Mononuclear cell (primary cell): ENCODE measurements around the gene SGSM2. TPM values are rescaled to one million over a fixed set of nuclear protein-coding genes. Genes with fewer than 3 reads are reported as not detected.

Source experiments
- H3K27me3 ChIP-seq: 2 replicates; pipeline ENCODE4 v1.6.0; 2011; ENCODE audit warnings: low read length, control low read depth; ENCODE audit not compliant: insufficient read depth
- H3K4me1 ChIP-seq: 2 replicates; pipeline ENCODE4 v1.5.1; 2011; ENCODE audit warnings: mild to moderate bottlenecking, low read length, control low read depth; ENCODE audit not compliant: insufficient read depth
- H3K4me3 ChIP-seq: 2 replicates; pipeline ENCODE4 v1.5.1; 2011; ENCODE audit warnings: mild to moderate bottlenecking, low read length, moderate library complexity
- H3K9me3 ChIP-seq: 2 replicates; pipeline ENCODE4 v1.5.1; 2011; ENCODE audit warnings: low read depth, mild to moderate bottlenecking, control low read depth, low read length
- total RNA-seq: library from RNA; depleted of rRNA; stranded (reverse); fragments of >200 nt; gene quantifications from one replicate; pipeline ENCODE4 v1.2.3, GENCODE V29; 2012

SGSM2 gene
- total RNA-seq, 1 donor: 52.9 TPM

DNA sequence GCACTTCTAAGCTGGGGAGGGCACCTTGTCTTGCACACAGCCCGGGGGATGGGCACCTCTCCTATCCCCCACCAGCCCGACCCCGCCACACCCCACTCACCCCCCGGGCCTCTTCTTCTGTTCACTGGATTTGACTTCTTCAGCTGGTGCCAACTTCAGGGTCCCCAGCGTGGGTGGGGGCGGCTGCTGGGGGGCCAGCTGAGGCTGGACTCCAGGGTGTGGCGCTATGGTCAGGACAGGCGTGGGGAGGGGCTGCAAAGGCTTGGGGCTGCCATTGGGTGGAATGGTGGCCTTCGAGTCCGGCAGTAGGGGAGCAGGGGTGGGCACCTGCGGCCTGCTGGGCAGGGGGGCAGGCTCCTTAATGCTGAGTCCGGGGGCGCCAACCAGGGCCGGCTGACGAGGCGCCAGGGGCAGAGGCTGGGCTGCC lies 57.5 kb downstream of the SGSM2 start:
- Histone ChIP-seq H3K27me3 (no peaks in the 10 kb centered on the region), H3K4me1 (peaks cover 78% of the 10 kb centered on the region), H3K9me3 (no peaks in the 10 kb centered on the region), H3K4me3 (no peak overlapping the region)

DNA sequence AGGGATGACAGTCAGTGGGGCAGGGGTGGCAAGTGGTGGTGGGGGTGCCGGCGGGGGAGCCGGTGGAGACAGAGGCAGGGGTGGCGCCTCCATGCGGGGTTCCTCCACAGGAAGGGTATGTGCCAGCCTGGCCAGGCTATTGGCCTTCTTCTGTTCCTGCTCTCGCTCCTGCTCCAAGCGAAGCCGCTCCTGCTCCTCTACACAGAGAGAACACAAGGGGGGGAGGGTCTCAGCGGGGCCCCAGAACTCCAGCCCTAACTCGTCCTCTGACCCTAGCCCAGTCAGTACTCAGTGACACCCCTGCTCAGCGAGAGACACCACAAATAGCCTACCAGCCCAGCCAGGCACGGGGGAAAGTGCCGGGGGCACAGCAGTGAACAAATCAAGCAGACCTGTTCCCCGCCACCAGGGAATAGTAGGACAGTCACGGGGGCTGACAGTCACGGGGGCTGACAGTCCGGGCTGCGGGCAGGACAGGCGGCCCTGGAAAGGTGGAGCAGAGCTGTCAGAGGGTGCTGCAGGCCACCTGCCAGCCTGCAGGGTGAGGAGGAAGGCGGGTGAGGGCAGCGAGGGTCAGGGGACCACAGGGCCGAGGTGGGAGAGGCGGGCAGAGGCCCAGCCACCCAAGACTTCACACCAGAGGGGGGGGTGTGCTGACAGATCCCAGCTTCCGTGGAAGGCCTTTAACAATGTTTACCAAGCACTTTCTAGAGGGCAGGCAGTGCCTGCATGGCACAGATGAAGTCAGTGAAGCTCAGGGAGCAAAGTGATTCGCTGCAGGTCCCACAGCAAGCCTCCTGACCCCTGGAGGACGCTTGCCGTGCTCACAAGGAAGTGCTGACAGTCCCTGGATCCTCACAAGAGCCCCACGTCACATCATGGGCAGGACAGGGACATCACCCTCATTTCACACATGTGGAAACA lies 58.2 kb downstream of the SGSM2 start:
- Histone ChIP-seq H3K4me3 (no peak overlapping the region), H3K4me1 (peaks cover 73% of the 10 kb centered on the region), H3K27me3 (no peaks in the 10 kb centered on the region), H3K9me3 (no peaks in the 10 kb centered on the region)

DNA sequence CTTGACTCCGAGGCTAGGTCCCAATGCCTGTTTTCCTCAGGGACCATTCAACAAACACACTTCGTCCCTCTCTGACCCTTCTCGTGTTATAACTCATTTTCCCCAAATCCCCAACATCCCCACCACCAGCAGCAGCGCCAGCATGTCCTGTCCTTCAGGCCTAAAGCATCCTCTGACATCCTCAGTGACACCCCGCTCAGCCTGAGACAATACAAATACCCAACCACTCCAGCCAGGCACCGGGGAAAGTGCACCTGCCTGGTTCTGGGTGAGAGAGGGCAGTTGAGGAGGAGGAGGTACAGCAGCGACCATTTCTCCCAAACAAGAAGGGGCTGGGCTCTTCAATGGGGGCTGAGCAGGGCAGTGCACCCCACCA lies 58.9 kb downstream of the SGSM2 start:
- H3K4me3 ChIP-seq: peak overlapping the region; percentile 24
- H3K4me1 ChIP-seq: peaks cover 66% of the 10 kb centered on the region
- no peaks in the 10 kb centered on the region for H3K27me3 ChIP-seq
- no peaks in the 10 kb centered on the region for H3K9me3 ChIP-seq

DNA sequence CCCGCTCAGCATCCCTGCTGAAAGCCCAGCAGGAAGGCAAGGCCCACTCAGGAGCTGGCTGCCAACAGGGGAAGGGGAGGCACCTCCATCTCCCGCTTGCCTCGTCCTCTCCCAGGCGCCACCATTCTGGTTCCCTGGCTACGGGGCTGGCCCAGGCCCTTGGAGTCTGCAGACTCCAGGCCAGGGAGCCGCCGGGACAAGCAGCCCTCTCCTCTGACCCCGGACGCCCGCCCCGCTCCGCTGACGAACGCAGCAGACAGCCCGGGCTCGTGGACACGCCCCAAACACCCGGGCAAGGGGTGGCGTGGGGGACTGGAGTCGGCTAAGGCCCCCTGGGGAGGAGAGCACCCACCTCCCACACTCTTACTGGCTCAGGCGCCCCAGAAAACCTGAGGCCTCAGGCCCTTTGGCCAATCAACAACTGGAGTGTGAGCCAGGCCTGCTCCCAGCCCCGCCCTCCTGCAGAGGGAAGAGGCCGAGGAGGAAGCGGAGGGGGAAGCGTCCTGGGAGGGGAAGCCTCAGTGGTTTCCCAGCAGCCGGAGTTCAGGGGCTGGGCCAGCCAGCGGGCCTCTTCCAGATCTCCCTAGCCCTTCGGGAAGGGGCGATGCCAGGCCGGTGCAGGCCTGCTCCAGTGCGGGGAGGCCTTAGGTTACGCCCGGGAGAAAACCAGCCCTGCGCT lies 59.4 kb downstream of the SGSM2 start:
- H3K9me3 ChIP-seq: no peaks in the 10 kb centered on the region
- H3K4me3 ChIP-seq: peak overlapping the region; percentile 24
- H3K4me1 ChIP-seq: peaks cover 61% of the 10 kb centered on the region
- H3K27me3 ChIP-seq: no peaks in the 10 kb centered on the region

DNA sequence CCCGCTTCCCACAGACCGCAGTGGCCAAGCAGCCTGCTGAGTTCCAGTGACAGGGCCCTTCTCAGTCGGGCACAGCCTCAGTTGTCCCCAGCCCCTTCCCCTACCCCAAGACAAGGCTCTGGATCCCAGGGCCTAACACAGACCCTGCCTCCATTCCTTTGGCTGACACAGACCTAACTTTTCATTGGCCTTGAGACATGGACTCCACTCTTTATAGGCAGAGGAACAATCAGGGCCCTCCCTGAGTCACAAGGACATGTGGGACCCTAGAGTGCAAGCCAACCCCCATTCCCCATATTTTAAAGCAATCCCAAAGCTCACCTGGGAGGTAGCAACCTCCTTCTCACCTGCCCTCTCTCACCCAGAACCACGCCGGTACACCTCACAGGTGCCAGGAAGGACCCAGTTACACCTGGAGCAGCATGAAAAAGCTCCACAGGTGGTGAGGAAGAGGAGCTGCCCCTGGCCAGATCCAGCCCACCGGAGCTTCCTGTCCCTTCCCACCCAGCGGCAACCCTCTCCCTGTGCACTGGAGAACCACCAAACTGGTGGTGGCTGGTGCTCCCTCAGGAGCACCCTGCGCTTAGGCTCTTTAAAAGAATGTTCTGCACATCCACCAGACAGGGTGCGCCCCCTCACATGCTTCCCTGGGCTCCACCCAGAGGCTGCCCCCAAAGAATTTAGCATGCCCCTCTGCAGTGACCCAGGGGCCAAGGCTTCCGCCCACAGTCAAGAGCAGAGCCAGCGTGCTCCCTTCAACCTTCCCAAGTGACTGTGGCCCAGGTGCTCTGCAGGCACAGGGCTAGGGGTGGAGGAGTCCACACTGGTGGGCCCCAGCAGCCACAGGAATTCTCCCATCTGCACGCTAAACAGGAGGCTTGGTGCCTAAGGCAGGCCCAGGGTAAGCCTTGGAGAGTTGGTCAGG lies 60.2 kb downstream of the SGSM2 start:
- no peaks in the 10 kb centered on the region for H3K27me3 ChIP-seq
- H3K9me3 ChIP-seq: no peaks in the 10 kb centered on the region
- peaks cover 58% of the 10 kb centered on the region for H3K4me1 ChIP-seq
- peak overlapping the region; percentile 24 for H3K4me3 ChIP-seq

DNA sequence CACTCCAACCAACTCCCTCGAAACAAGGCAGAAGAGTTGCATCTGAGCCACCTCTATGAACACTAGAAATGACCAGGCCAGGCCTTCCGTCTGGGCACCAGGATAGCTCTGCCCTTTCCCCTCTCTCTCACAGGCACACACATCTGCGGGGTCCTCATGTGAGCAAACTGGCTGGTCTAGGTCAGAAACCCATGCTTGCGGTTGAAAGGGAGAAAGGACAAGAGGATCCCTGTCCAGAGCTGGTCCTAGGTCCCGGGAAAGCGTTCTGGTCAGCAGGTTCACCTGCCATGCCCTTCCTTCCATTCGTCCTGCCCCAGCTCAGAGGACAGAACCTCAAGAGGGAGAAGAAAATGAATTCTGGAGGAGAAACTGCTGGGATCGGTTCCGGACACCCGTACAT lies 60.9 kb downstream of the SGSM2 start:
- Histone ChIP-seq H3K4me3 (no peak overlapping the region), H3K27me3 (no peaks in the 10 kb centered on the region), H3K4me1 (peaks cover 65% of the 10 kb centered on the region), H3K9me3 (no peaks in the 10 kb centered on the region)

DNA sequence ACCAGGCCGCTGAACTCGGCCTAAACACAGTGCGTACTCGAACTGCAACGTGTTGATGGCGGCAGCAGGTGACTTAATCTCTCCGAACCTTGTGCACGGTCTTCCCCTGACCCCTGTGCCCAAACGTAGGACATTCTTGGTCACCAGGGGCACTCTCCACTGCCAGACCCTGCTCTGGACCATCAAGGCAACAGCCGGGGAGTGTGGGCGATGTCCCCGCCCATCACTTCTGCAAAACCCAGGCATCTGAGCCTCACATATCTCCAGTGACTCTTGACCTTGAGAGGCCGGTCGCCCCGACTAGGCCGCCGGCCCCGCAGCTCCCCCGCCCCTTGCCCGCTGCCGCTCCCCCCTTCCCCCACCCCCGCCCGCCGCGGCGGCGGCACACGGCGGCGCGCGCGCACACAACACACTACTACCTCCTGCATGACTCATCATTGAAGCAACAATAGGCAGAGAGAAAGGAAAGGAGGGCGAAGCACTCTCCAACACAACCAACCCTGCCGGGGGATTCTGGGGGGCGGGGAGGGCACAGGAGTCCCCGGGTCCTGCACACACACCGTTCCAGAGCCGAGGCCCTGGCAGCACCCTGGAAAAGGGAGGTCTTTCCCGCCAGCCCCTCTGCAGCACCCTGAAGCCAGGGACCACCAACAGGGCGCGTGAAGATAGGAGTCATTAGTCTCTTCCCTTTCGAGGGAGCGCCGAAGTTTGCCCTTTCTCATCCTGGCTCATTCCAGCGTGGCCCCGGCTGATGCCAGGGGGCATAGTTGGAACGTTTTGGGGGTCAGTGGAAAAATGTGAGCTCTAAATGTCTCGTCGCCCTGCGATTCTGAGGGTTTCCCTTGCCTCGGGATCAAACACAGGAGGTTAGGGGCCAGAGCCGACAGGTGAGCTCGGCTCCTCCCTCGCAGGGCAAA lies 61.6 kb downstream of the SGSM2 start:
- Histone ChIP-seq H3K4me1 (peaks cover 72% of the 10 kb centered on the region), H3K27me3 (no peaks in the 10 kb centered on the region), H3K4me3 (peak overlapping the region; percentile 100), H3K9me3 (no peaks in the 10 kb centered on the region)

DNA sequence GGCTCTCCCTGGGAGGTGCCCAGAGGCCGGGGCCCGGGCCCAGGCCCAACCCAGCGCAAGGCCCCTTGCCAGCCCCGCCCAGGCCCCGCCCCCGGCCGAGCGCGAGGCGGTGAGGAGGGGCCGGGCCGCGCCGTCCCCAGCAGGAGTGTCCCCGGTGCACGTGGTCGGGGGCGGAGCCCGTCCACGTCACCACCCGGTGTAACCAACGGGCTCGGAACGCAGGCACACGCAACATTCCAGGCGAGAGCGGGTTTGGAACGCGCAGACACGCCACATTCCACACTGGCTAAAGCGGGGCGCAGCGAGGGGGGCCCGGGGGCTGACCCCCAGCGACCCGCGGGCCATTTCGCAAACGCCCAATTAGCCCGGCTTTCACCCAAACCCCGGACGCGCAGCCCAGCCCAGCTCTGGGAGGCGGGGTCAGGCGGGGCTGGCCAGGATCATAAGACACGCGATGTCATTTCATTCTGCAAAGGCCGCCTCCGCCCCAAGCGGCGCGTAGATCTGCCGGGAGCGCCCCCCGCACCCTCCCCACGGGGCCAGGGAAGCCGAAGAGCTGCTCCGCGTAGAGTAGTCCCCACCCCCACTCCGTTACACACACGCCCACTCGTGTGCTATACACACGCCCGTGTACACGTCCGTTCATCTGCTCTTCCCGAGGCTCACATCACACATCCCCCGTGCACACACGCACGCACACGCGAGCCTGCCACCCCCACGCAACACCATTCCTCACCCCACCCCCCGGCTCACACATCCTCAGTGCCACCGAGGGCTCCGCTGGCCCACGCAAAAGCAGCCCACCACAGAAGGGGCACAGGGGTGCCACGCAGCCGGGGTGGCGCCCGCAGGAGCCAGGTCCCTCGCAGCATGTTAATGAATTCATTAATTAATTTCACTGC lies 62.5 kb downstream of the SGSM2 start:
- no peaks in the 10 kb centered on the region for H3K9me3 ChIP-seq
- peaks cover 73% of the 10 kb centered on the region for H3K4me1 ChIP-seq
- no peaks in the 10 kb centered on the region for H3K27me3 ChIP-seq
- H3K4me3 ChIP-seq: peak overlapping the region; percentile 100

DNA sequence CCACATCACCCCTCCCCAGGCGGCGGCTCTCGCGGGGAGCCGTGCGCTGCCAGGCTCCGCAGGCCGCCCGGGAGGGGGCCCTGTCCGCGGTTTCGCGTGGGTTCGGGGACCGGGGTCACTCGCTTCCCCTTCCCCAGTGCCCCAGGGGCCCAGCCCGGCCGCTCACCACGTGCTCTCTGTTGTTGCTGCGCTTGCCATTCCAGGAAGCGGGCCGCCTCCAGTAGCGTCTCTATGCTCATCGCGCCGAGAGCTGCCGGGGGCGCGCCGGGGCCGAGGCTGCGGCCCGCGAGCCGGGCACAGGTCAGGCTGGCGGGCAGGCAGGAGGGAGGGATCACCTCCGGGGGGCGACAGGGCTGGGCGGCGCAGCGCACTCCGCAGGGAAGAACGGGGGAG lies 63.2 kb downstream of the SGSM2 start:
- Histone ChIP-seq H3K4me1 (peaks cover 73% of the 10 kb centered on the region), H3K27me3 (no peaks in the 10 kb centered on the region), H3K4me3 (peak overlapping the region; percentile 100), H3K9me3 (no peaks in the 10 kb centered on the region)

DNA sequence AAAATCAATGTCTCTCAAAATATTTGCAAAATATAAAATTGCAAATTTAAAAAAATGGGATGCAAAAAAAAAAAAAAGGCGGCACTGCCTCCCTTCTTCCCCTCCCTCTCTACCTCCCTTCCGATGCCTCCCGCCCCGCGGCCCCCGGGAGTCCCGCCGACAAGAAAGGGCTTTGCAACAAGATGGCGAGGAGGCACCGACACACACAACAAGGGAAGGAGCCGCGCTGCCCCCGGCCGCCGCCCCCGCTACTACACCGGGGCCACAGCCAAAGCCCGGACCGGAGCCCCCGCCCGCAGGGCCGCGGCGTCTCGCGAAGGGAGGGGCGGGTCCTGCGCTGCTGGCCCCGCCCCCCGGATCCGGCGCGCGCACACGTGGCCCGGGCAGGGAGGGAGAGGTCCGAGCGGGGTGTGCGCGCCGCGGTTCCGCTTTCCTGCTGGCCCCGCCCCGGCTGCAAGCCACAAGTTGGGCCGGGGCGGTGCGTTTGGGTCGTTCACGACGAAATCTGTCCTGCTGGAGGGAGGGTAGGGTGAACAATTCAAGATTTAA lies 63.6 kb downstream of the SGSM2 start, which contains the start of gene MNT:
MNT (minus strand) TSS at position 184 of the 549 bp plus-strand sequence. CDS start 348 bp downstream, outside the sequence.
- no peaks in the 10 kb centered on the region for H3K9me3 ChIP-seq
- peaks cover 72% of the 10 kb centered on the region for H3K4me1 ChIP-seq
- H3K4me3 ChIP-seq: peak within 1 kb of the TSS; percentile 100
- H3K27me3 ChIP-seq: no peaks in the 10 kb centered on the region

DNA sequence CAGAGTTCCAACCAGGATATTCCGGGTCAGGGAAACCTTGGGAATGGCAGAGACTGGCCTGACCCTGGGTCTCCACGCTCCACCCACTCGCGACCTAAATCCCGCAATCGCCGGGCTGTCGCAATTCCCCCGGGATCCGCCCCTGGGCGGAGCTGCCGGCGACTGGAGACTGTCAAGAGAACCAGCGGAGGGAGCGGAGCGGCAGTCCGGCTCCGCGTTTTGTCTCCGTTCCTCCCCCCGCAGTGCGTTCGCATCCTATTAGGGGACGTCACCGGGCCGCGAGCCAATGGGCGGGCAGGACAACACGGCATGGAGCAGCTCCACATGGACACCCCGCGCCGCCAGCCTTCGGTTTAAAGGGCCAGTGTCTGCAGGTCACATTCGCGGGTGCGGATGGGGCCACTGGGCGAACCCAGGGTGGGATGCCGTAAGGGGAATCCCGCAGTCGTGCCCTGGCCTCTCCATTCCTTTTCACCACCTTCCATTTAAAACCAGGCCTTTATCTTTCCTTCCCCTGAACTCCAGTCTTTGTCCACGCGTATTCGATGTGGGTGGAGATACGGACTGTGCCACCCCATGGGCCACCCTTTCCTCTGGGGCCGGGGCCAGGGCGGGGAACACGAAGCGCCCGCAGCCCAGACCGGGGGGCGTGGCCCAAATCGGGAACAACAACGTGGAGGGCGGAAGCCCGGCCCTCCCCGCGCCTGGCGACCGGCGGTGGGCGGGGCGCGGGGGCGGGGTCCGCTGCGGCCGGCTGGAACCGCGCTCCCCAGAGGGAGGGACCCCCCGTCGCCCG lies 64.3 kb downstream of the SGSM2 start:
- Histone ChIP-seq H3K27me3 (no peaks in the 10 kb centered on the region), H3K4me3 (peak overlapping the region; percentile 100), H3K4me1 (peaks cover 69% of the 10 kb centered on the region), H3K9me3 (no peaks in the 10 kb centered on the region)

DNA sequence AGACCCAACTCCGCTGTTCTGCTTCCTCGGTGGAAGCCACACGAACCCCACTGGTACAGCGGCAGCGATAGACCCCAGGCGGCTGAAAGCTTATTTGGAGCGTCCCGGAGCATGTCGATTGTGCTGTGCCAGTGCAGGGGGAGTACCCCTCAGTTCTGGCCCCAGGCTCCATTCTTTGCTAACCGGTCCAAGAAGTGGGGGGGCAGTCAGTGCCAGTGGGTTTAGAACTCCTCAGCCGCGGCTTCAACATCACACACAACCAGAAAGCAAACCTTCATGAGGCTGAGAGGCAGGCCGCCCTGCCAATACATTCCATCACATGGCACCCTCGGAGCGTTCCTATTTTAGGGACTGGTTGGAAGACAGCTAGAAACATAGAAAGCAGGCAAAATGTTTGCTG lies 65.2 kb downstream of the SGSM2 start:
- Histone ChIP-seq H3K9me3 (no peaks in the 10 kb centered on the region), H3K27me3 (no peaks in the 10 kb centered on the region), H3K4me1 (peaks cover 60% of the 10 kb centered on the region), H3K4me3 (peak overlapping the region; percentile 100)
